ENCODE results near the gene CNTFR. TPM values are rescaled to one million over a fixed set of nuclear protein-coding genes. Genes with fewer than 3 reads are reported as not detected.

The CNTFR gene
- total RNA-seq, 4 donors from 2014 or later, result 0.29 to 4.6 (median 0.40) TPM; not detected in 1

- peak overlapping the region in 2 of 4 donors; percentile 91 to 96 for H3K27ac ChIP-seq
- peaks cover 0 to 24% (median 0%) of the 10 kb centered on the region in 3 donors for H3K36me3 ChIP-seq
- no peak for DNase-seq
- peaks cover 10 to 30% (median 23%) of the 10 kb centered on the region in 3 donors for H3K4me1 ChIP-seq
- TF ChIP-seq, protein P1, sequence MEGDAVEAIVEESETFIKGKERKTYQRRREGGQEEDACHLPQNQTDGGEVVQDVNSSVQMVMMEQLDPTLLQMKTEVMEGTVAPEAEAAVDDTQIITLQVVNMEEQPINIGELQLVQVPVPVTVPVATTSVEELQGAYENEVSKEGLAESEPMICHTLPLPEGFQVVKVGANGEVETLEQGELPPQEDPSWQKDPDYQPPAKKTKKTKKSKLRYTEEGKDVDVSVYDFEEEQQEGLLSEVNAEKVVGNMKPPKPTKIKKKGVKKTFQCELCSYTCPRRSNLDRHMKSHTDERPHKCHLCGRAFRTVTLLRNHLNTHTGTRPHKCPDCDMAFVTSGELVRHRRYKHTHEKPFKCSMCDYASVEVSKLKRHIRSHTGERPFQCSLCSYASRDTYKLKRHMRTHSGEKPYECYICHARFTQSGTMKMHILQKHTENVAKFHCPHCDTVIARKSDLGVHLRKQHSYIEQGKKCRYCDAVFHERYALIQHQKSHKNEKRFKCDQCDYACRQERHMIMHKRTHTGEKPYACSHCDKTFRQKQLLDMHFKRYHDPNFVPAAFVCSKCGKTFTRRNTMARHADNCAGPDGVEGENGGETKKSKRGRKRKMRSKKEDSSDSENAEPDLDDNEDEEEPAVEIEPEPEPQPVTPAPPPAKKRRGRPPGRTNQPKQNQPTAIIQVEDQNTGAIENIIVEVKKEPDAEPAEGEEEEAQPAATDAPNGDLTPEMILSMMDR (IDR thresholded peaks at IDR 0.05), result no peak
- no peak for TF ChIP-seq POLR2A (IDR thresholded peaks at IDR 0.05)
- WGBS, 2 donors, result 70 to 79% methylated on average over 8 of the region's 20 CpGs
- peak overlapping the region; percentile 64 to 91 (median 79) for H3K4me3 ChIP-seq
- no peaks in the 10 kb centered on the region for H3K27me3 ChIP-seq
- intact Hi-C loops (cut with DNase I), result no loop called here
- no peaks in the 10 kb centered on the region for H3K9me3 ChIP-seq
Observed at GRCh38 chr9:34610434-34611206, 21.1 kb upstream of the CNTFR start.

DNA sequence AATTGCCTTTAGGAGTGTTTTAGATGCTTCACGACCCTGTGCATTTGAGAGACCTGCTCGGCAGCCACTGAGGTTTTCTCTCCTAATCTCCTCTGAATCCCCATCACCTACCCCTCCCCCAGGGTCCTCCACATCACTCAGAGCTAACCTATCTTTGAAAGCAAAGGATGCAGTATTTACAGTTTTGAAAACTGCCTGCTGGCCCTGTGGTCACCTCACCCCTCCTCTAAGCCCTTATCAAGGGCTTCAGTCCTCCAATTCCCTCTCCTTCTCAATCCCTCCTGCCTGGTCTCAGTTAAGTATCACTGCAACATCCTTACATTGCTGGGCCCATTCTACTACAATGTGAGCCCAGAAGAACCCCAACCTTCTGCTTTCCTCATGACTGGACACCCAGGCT lies 17.8 kb upstream of the CNTFR start:
- 36 to 45% methylated on average over 2 of the region's 2 CpGs for WGBS, 2 donors
- H3K4me3 ChIP-seq, result no peak overlapping the region
- intact Hi-C loops (cut with DNase I), result no loop called here
- no peaks in the 10 kb centered on the region for H3K36me3 ChIP-seq
- peaks cover 10 to 20% (median 12%) of the 10 kb centered on the region in 3 donors for H3K4me1 ChIP-seq
- H3K27me3 ChIP-seq, result no peaks in the 10 kb centered on the region
- H3K9me3 ChIP-seq, result no peaks in the 10 kb centered on the region
- DNase-seq, result no peak
- H3K27ac ChIP-seq, result no peak overlapping the region
- TF ChIP-seq, protein P1 (IDR thresholded peaks at IDR 0.05), result no peak
- no peak for TF ChIP-seq POLR2A (IDR thresholded peaks at IDR 0.05)

DNA sequence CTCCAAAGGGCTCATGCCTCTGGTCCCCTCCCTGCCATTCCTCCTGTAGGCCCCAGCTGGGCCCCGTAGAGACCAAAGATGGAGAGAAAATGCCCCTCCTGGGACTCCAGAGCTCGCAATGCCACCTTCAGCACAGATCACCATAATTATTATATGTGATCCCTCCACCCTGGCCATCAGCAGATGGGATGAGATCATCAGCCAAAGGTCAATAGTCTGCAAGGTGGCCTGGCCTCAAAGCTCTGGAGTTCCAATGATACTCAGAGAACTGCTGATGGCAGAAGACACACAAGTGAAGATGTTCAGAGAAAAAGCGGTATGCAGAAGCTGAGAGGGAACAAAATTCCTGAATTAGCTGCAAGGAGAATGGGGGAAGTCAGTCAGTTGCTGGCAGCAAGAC lies 17.4 kb upstream of the CNTFR start:
- no peak for DNase-seq
- intact Hi-C loops (cut with DNase I), result no loop called here
- Histone ChIP-seq H3K27ac (no peak overlapping the region), H3K4me1 (peaks cover 10 to 17% (median 12%) of the 10 kb centered on the region in 3 donors), H3K27me3 (no peaks in the 10 kb centered on the region), H3K4me3 (no peak overlapping the region), H3K9me3 (no peaks in the 10 kb centered on the region), H3K36me3 (no peaks in the 10 kb centered on the region)
- WGBS, 2 donors, result 74 to 94% methylated on average over 2 to 3 of the region's 3 CpGs
- no peak for TF ChIP-seq POLR2A (IDR thresholded peaks at IDR 0.05)
- TF ChIP-seq, protein P1 (IDR thresholded peaks at IDR 0.05), result no peak

DNA sequence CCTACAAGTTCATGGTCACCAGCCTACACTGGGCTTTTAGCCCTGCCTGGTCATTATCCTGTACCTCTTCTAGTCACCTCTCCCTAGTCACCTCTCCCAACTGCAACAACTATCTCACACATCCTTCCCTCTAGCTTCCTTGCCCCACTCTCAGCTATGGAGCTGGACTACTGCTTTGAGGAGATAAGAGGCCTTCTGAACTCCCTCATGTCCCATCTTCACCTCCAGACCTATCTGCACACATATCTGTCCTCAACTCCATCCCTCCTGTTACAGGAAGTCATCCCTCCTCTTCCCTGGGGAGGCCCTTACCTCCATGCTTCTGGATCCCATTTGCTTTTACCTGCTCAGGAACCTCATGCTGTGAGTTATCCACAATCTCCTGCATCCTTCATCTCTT lies 16.7 kb upstream of the CNTFR start:
- H3K4me1 ChIP-seq, result peaks cover 10 to 14% (median 12%) of the 10 kb centered on the region in 3 donors
- intact Hi-C loops (cut with DNase I), result no loop called here
- TF ChIP-seq, protein P1 (IDR thresholded peaks at IDR 0.05), result no peak
- no peak for TF ChIP-seq POLR2A (IDR thresholded peaks at IDR 0.05)
- H3K4me3 ChIP-seq, result no peak overlapping the region
- H3K27ac ChIP-seq, result no peak overlapping the region
- no peaks in the 10 kb centered on the region for H3K36me3 ChIP-seq
- no peaks in the 10 kb centered on the region for H3K27me3 ChIP-seq
- DNase-seq, result no peak
- no peaks in the 10 kb centered on the region for H3K9me3 ChIP-seq

- 56 to 65% methylated on average over 4 of the region's 4 CpGs for WGBS, 2 donors
- Histone ChIP-seq H3K4me3 (no peak overlapping the region), H3K9me3 (no peaks in the 10 kb centered on the region), H3K36me3 (no peaks in the 10 kb centered on the region), H3K27ac (no peak overlapping the region), H3K4me1 (peaks cover 0 to 13% (median 0%) of the 10 kb centered on the region in 3 donors), H3K27me3 (no peaks in the 10 kb centered on the region)
- no peak for DNase-seq
- intact Hi-C loops (cut with DNase I), result loop anchor here (5.0 kb wide), 1 partner anchor 56 kb away; no protein-coding TSS in a partner anchor
- TF ChIP-seq POLR2A (IDR thresholded peaks at IDR 0.05), result no peak
- TF ChIP-seq, protein P1 (IDR thresholded peaks at IDR 0.05), result peak; percentile 87 to 93 (median 91)
Observed at GRCh38 chr9:34603610-34604231, 14.2 kb upstream of the CNTFR start.
